Parathyroid adenoma (tissue), 2 donors: Measurements from ENCODE around the gene NFIB.

Experiments
- H2AFZ ChIP-seq: fragments of 300-600 bp; sonication (generic); one replicate; pipeline ENCODE4 v1.7.0; 2017; ENCODE audit warnings: antibody characterized with exemption, mild to moderate bottlenecking
- H3K27ac ChIP-seq: fragments of 300-600 bp; sonication (generic); one replicate; pipeline ENCODE4 v1.7.0; 2017
- H3K27me3 ChIP-seq: fragments of 300-600 bp; sonication (generic); one replicate; pipeline ENCODE4 v1.7.0; 2017; ENCODE audit warnings: low read length; ENCODE audit not compliant: control insufficient read depth, insufficient read depth
- H3K36me3 ChIP-seq: fragments of 300-600 bp; sonication (generic); one replicate; pipeline ENCODE4 v1.7.0; 2017; ENCODE audit warnings: low read length; ENCODE audit not compliant: control insufficient read depth, insufficient read depth
- H3K4me1 ChIP-seq: fragments of 300-600 bp; sonication (generic); one replicate; pipeline ENCODE4 v1.7.0; 2017; ENCODE audit warnings: control low read depth
- H3K4me2 ChIP-seq: fragments of 300-600 bp; sonication (generic); one replicate; pipeline ENCODE4 v1.7.0; 2017; ENCODE audit warnings: low read length
- H3K4me3 ChIP-seq: fragments of 300-600 bp; sonication (generic); one replicate; pipeline ENCODE4 v1.7.0; 2017; ENCODE audit warnings: low read depth, low read length
- H3K79me2 ChIP-seq: fragments of 300-600 bp; sonication (generic); one replicate; pipeline ENCODE4 v1.7.0; 2017; ENCODE audit warnings: control low read depth
- H3K9ac ChIP-seq: fragments of 300-600 bp; sonication (generic); one replicate; pipeline ENCODE4 v1.7.0; 2017; ENCODE audit warnings: mild to moderate bottlenecking
- H3K9me3 ChIP-seq: fragments of 300-600 bp; sonication (generic); one replicate; pipeline ENCODE4 v1.7.0; 2017; ENCODE audit warnings: low read length; ENCODE audit not compliant: control insufficient read depth
- TF ChIP-seq, protein P1 (sequence below): fragments of 300-600 bp; sonication (generic); IDR thresholded peaks from one replicate; pipeline ENCODE4 v1.7.0; 2017; ENCODE audit warnings: antibody characterized with exemption, mild to moderate bottlenecking
- donor health status: primary hyperparathyroidism.

The NFIB gene

DNA sequence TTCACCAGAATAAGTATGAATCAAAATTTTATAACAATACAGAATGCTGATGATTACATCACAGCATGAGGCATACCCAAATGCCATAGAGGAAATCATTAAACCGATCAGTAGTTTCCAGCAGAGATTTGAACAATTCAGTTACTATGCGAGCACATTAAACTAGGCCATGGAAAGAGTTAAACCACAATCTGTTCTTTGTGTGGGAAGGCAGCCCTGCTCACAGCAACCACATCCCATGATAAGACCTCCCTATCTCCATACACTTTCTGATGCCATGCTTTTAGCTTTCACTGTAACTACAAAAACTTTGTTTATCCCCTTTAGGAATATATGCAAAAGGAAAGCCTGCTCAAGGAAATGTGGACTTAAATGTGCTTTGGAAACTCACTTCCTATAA lies 4.5 kb downstream of the NFIB start:
- Histone ChIP-seq H3K9ac (no peak overlapping the region), H3K79me2 (no peaks in the 10 kb centered on the region), H2AFZ (no peak overlapping the region), H3K9me3 (no peaks in the 10 kb centered on the region), H3K27me3 (peaks cover 4% of the 10 kb centered on the region), H3K4me1 (no peaks in the 10 kb centered on the region), H3K4me3 (no peak overlapping the region), H3K36me3 (no peaks in the 10 kb centered on the region), H3K27ac (no peak overlapping the region), H3K4me2 (no peak overlapping the region)
- TF ChIP-seq, protein P1, sequence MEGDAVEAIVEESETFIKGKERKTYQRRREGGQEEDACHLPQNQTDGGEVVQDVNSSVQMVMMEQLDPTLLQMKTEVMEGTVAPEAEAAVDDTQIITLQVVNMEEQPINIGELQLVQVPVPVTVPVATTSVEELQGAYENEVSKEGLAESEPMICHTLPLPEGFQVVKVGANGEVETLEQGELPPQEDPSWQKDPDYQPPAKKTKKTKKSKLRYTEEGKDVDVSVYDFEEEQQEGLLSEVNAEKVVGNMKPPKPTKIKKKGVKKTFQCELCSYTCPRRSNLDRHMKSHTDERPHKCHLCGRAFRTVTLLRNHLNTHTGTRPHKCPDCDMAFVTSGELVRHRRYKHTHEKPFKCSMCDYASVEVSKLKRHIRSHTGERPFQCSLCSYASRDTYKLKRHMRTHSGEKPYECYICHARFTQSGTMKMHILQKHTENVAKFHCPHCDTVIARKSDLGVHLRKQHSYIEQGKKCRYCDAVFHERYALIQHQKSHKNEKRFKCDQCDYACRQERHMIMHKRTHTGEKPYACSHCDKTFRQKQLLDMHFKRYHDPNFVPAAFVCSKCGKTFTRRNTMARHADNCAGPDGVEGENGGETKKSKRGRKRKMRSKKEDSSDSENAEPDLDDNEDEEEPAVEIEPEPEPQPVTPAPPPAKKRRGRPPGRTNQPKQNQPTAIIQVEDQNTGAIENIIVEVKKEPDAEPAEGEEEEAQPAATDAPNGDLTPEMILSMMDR = no peak

- Histone ChIP-seq H3K36me3 (no peaks in the 10 kb centered on the region), H3K9me3 (no peaks in the 10 kb centered on the region), H3K4me1 (no peaks in the 10 kb centered on the region), H3K4me2 (no peak overlapping the region), H2AFZ (no peak overlapping the region), H3K4me3 (peak overlapping the region; percentile 8), H3K27ac (no peak overlapping the region), H3K9ac (no peak overlapping the region), H3K27me3 (peaks cover 4% of the 10 kb centered on the region), H3K79me2 (no peaks in the 10 kb centered on the region)
- TF ChIP-seq, protein P1 = no peak
Observed at GRCh38 chr9:14308853-14309145, 5.1 kb downstream of the NFIB start.

- no peaks in the 10 kb centered on the region for H3K4me1 ChIP-seq
- no peaks in the 10 kb centered on the region for H3K79me2 ChIP-seq
- H3K4me3 ChIP-seq = no peak overlapping the region
- H3K27ac ChIP-seq = no peak overlapping the region
- peaks cover 4% of the 10 kb centered on the region for H3K27me3 ChIP-seq
- no peaks in the 10 kb centered on the region for H3K36me3 ChIP-seq
- H3K9me3 ChIP-seq = no peaks in the 10 kb centered on the region
- no peak overlapping the region for H3K4me2 ChIP-seq
- H2AFZ ChIP-seq = no peak overlapping the region
- no peak overlapping the region for H3K9ac ChIP-seq
- TF ChIP-seq, protein P1 = no peak
Observed at GRCh38 chr9:14307989-14308852, 5.7 kb downstream of the NFIB start.

- Histone ChIP-seq H3K79me2 (no peaks in the 10 kb centered on the region), H2AFZ (no peak overlapping the region), H3K36me3 (no peaks in the 10 kb centered on the region), H3K27me3 (peaks cover 1% of the 10 kb centered on the region), H3K9me3 (no peaks in the 10 kb centered on the region), H3K4me2 (no peak overlapping the region), H3K9ac (no peak overlapping the region), H3K4me1 (no peaks in the 10 kb centered on the region), H3K27ac (no peak overlapping the region), H3K4me3 (no peak overlapping the region)
- TF ChIP-seq, protein P1 = no peak
Observed at GRCh38 chr9:14306672-14307660, 7.0 kb downstream of the NFIB start.
